Stimulated activated effector memory CD8-positive, alpha-beta T cell treated with anti-CD3 and anti-CD28 coated beads, Interleukin-12 subunit alpha, Interleukin-12 subunit beta, amount 100 ng/mL, for 72 hours (primary cell): ENCODE data around the gene MED26.

Experiments used
- ATAC-seq: fragments of 150-1000 bp; cut with Tn5 transposase; 2 replicates; pipeline ENCODE4 v1.10.0; 2021
- DNase-seq, 2 donors: peaks; one replicate each; pipeline ENCODE4 v3.0.0; 2021 to 2022; ENCODE audit warnings: low spot score in 2 of 2
- H3K27ac Mint-ChIP-seq: one replicate; pipeline ENCODE4 v1.8.0; 2022; ENCODE audit warnings: mild to moderate bottlenecking, mixed read lengths
- H3K36me3 Mint-ChIP-seq: one replicate; pipeline ENCODE4 v1.8.0; 2022; ENCODE audit warnings: mild to moderate bottlenecking, mixed read lengths
- H3K4me1 Mint-ChIP-seq: one replicate; pipeline ENCODE4 v1.8.0; 2022; ENCODE audit warnings: mixed read lengths
- H3K4me3 Mint-ChIP-seq: one replicate; pipeline ENCODE4 v1.8.0; 2022; ENCODE audit warnings: mild to moderate bottlenecking, mixed read lengths
- H3K9me3 Mint-ChIP-seq: one replicate; pipeline ENCODE4 v1.8.0; 2022; ENCODE audit warnings: mixed read lengths

The MED26 gene

GRCh38 chr19:16582486-16583261 is 45.3 kb downstream of the MED26 start:
- ATAC-seq, result no peak
- Mint-ChIP-seq H3K4me3 (peak overlapping the region; percentile 77), H3K36me3 (peaks cover 66% of the 10 kb centered on the region), H3K4me1 (peaks cover 81% of the 10 kb centered on the region), H3K27ac (peak overlapping the region; percentile 90), H3K9me3 (no peaks in the 10 kb centered on the region)
- no peak for DNase-seq

GRCh38 chr19:16581971-16582343 is 46.0 kb downstream of the MED26 start:
- ATAC-seq, result no peak
- DNase-seq, result no peak
- H3K36me3 Mint-ChIP-seq, result peaks cover 70% of the 10 kb centered on the region
- H3K4me3 Mint-ChIP-seq, result no peak overlapping the region
- no peaks in the 10 kb centered on the region for H3K9me3 Mint-ChIP-seq
- H3K4me1 Mint-ChIP-seq, result peaks cover 74% of the 10 kb centered on the region
- H3K27ac Mint-ChIP-seq, result peak overlapping the region; percentile 79

GRCh38 chr19:16581145-16581970 is 46.6 kb downstream of the MED26 start:
- Mint-ChIP-seq H3K4me3 (no peak overlapping the region), H3K36me3 (peaks cover 75% of the 10 kb centered on the region), H3K9me3 (no peaks in the 10 kb centered on the region), H3K4me1 (peaks cover 71% of the 10 kb centered on the region), H3K27ac (peak overlapping the region; percentile 79)
- DNase-seq (no peak), ATAC-seq (no peak)

- peaks cover 68% of the 10 kb centered on the region for H3K4me1 Mint-ChIP-seq
- peak overlapping the region; percentile 87 for H3K27ac Mint-ChIP-seq
- no peak for ATAC-seq
- no peak overlapping the region for H3K4me3 Mint-ChIP-seq
- no peaks in the 10 kb centered on the region for H3K9me3 Mint-ChIP-seq
- peaks cover 78% of the 10 kb centered on the region for H3K36me3 Mint-ChIP-seq
- no peak for DNase-seq
Measured at GRCh38 chr19:16579381-16579780, 48.6 kb downstream of the MED26 start.

- no peak for DNase-seq
- Mint-ChIP-seq H3K9me3 (no peaks in the 10 kb centered on the region), H3K4me1 (peaks cover 69% of the 10 kb centered on the region), H3K27ac (no peak overlapping the region), H3K36me3 (peaks cover 86% of the 10 kb centered on the region), H3K4me3 (no peak overlapping the region)
- ATAC-seq, result no peak
Measured at GRCh38 chr19:16577531-16577985, 50.4 kb downstream of the MED26 start.

GRCh38 chr19:16576690-16577530 is 51.1 kb downstream of the MED26 start:
- Mint-ChIP-seq H3K9me3 (no peaks in the 10 kb centered on the region), H3K27ac (no peak overlapping the region), H3K4me1 (peaks cover 69% of the 10 kb centered on the region), H3K4me3 (no peak overlapping the region), H3K36me3 (peaks cover 89% of the 10 kb centered on the region)
- DNase-seq (no peak), ATAC-seq (no peak)

GRCh38 chr19:16575861-16576689 is 51.9 kb downstream of the MED26 start:
- no peak overlapping the region for H3K27ac Mint-ChIP-seq
- no peaks in the 10 kb centered on the region for H3K9me3 Mint-ChIP-seq
- H3K36me3 Mint-ChIP-seq, result peaks cover 91% of the 10 kb centered on the region
- ATAC-seq (no peak), DNase-seq (no peak)
- H3K4me3 Mint-ChIP-seq, result no peak overlapping the region
- H3K4me1 Mint-ChIP-seq, result peaks cover 71% of the 10 kb centered on the region

- H3K4me1 Mint-ChIP-seq, result peaks cover 73% of the 10 kb centered on the region
- no peak overlapping the region for H3K4me3 Mint-ChIP-seq
- peaks cover 91% of the 10 kb centered on the region for H3K36me3 Mint-ChIP-seq
Measured at GRCh38 chr19:16575282-16575681, 52.7 kb downstream of the MED26 start.

GRCh38 chr19:16573925-16574324 is 54.1 kb downstream of the MED26 start:
- Mint-ChIP-seq H3K4me1 (peaks cover 62% of the 10 kb centered on the region), H3K36me3 (peaks cover 92% of the 10 kb centered on the region), H3K27ac (peak overlapping the region; percentile 97), H3K4me3 (peak overlapping the region; percentile 94), H3K9me3 (no peaks in the 10 kb centered on the region)
- ATAC-seq (no peak), DNase-seq (no peak)

More at GRCh38 chr19:16575282-16575681, 52.7 kb downstream of the MED26 start:
- Mint-ChIP-seq H3K27ac (peak overlapping the region; percentile 55), H3K9me3 (no peaks in the 10 kb centered on the region)
- DNase-seq (no peak), ATAC-seq (no peak)

GRCh38 chr19:16573296-16573695 is 54.7 kb downstream of the MED26 start:
- Mint-ChIP-seq H3K9me3 (no peaks in the 10 kb centered on the region), H3K36me3 (peaks cover 92% of the 10 kb centered on the region), H3K4me3 (peak overlapping the region; percentile 94), H3K27ac (peak overlapping the region; percentile 97), H3K4me1 (peaks cover 57% of the 10 kb centered on the region)
- no peak for ATAC-seq
- no peak for DNase-seq

- Mint-ChIP-seq H3K4me3 (peak within 1 kb of the TSS; percentile 94), H3K27ac (peak within 1 kb of the TSS; percentile 97), H3K4me1 (peaks cover 55% of the 10 kb centered on the region), H3K36me3 (peaks cover 92% of the 10 kb centered on the region), H3K9me3 (no peaks in the 10 kb centered on the region)
- ATAC-seq (peak; percentile 98), DNase-seq (peak; percentile 87 to 94)
Measured at GRCh38 chr19:16572332-16573211, 55.4 kb downstream of the MED26 start, which contains the start of gene SLC35E1. TSS of gene SLC35E1 (minus strand) at chr19:16572415. CDS start at chr19:16572364, 51 bp downstream.

- H3K4me1 Mint-ChIP-seq, result peaks cover 56% of the 10 kb centered on the region
- peak overlapping the region; percentile 97 for H3K27ac Mint-ChIP-seq
- DNase-seq (no peak), ATAC-seq (peak; percentile 61)
- peaks cover 95% of the 10 kb centered on the region for H3K36me3 Mint-ChIP-seq
- H3K9me3 Mint-ChIP-seq, result no peaks in the 10 kb centered on the region
- H3K4me3 Mint-ChIP-seq, result peak overlapping the region; percentile 94
Measured at GRCh38 chr19:16571822-16572331, 56.1 kb downstream of the MED26 start.

- ATAC-seq, result no peak
- Mint-ChIP-seq H3K9me3 (no peaks in the 10 kb centered on the region), H3K4me3 (peak overlapping the region; percentile 94), H3K4me1 (peaks cover 58% of the 10 kb centered on the region), H3K27ac (peak overlapping the region; percentile 97), H3K36me3 (peaks cover 95% of the 10 kb centered on the region)
- no peak for DNase-seq
Measured at GRCh38 chr19:16571283-16571682, 56.7 kb downstream of the MED26 start.
